ENCODE results near the gene DEPDC7. TPM values are rescaled to one million over a fixed set of nuclear protein-coding genes. Genes with fewer than 3 reads are reported as not detected.

The DEPDC7 gene
- total and polyA plus RNA-seq, 2 of the 8 experiments (the other 6 are each of a cell fraction or from before 2014, with no cell fraction given), result 3.1 to 7.6 TPM

DNA sequence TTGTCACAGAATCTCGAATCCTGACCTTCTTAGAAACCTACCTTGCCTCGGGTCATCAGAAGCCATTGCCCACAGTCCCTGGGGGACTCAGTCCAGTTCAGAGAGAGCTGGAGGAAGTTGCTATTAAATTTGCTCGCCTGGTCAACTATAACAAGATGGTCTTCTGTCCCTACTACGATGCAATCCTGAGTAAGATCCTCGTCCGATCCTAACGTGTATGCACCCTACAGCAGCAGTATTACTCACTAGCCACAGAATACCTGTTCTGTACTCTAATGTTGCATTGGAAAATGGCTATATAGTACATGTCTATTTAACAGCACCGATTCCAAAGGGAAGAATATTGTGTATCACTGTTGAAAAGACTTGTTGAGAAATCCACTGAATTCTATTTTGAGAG is 56.8 kb downstream of the DEPDC7 start:
- DNase-seq (ENCODE audit: low read depth in 1 of 2, low spot score in 2 of 2) (no peak), FAIRE-seq (no peak)
- no peaks in the 10 kb centered on the region for H3K9me3 ChIP-seq (ENCODE audit: insufficient read depth in 2 of 2, low read depth in 1 of 2, low read length in 1 of 2)
- no peaks in the 10 kb centered on the region; the same call in 1 of the 2 replicates for H3K79me1 ChIP-seq (ENCODE audit: low read depth, low read length)
- WGBS, 2 experiments (ENCODE audit: extremely low coverage in 1 of 2, insufficient coverage in 1 of 2, insufficient read length in 1 of 2, insufficient replicate concordance in 2 of 2, low coverage in 1 of 2, low lambda C conversion rate in 2 of 2, missing lambda C conversion rate in 1 of 2), result 96% methylated on average over 8 of the region's 8 CpGs; no CpG with 5 or more reads in 1 of the 2 experiments
- no peak overlapping the region for H3K23ac ChIP-seq (ENCODE audit: insufficient read length)
- H2AK5ac ChIP-seq (ENCODE audit: low read depth, low read length), result no peak overlapping the region
- no peak overlapping the region for H3K4me3 ChIP-seq (ENCODE audit: extremely low read depth in 1 of 4, insufficient read depth in 2 of 4, low read depth in 3 of 4, low read length in 4 of 4)
- H4K5ac ChIP-seq (ENCODE audit: insufficient read length, low read depth, low read length), result no peak overlapping the region
- H3K27ac ChIP-seq (ENCODE audit: low read depth, low read length), result no peak overlapping the region
- no peak overlapping the region for H3K14ac ChIP-seq (ENCODE audit: insufficient read length)
- peaks cover 7 to 38% (median 34%) of the 10 kb centered on the region in 4 experiments; a peak in 7 of 8 replicates for H3K36me3 ChIP-seq (ENCODE audit: control insufficient read depth in 2 of 4, insufficient read depth in 4 of 4, low read length in 3 of 4)
- H3K4ac ChIP-seq (replicated peaks; ENCODE audit: insufficient read length, low read depth, low read length), result no peak overlapping the region
- H2BK5ac ChIP-seq (ENCODE audit: low read depth, low read length), result no peak overlapping the region
- no peak overlapping the region for H2BK15ac ChIP-seq (ENCODE audit: low read length)
- H2BK20ac ChIP-seq (ENCODE audit: low read length), result no peak overlapping the region
- H4K20me1 ChIP-seq (replicated peaks in 1 of 2; ENCODE audit: control insufficient read depth in 1 of 2, insufficient read depth in 2 of 2, low read length in 2 of 2), result no peaks in the 10 kb centered on the region
- CTCF ChIA-PET (ENCODE audit: partially characterized antibody), result interaction anchor here (0.6 to 1.6 kb wide), 3 partner anchors 11 to 194 kb away, joined by 3 to 4 read pairs (median 4); no protein-coding TSS in a partner anchor
- TF ChIP-seq RAD21 (IDR thresholded peaks at IDR 0.05 in 1 of 2, conservative IDR thresholded peaks at IDR 0.05 in 1 of 2; ENCODE audit: low read depth in 2 of 2, low read length in 2 of 2), result no peak
- no peak for TF ChIP-seq YY1 (IDR thresholded peaks at IDR 0.05; ENCODE audit: low read depth, low read length)
- TF ChIP-seq, protein P1, sequence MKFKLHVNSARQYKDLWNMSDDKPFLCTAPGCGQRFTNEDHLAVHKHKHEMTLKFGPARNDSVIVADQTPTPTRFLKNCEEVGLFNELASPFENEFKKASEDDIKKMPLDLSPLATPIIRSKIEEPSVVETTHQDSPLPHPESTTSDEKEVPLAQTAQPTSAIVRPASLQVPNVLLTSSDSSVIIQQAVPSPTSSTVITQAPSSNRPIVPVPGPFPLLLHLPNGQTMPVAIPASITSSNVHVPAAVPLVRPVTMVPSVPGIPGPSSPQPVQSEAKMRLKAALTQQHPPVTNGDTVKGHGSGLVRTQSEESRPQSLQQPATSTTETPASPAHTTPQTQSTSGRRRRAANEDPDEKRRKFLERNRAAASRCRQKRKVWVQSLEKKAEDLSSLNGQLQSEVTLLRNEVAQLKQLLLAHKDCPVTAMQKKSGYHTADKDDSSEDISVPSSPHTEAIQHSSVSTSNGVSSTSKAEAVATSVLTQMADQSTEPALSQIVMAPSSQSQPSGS (IDR thresholded peaks at IDR 0.05; ENCODE audit: low read length), result no peak
- TF ChIP-seq BACH1 (IDR thresholded peaks at IDR 0.05; ENCODE audit: low read length), result no peak
- TF ChIP-seq MAFK (IDR thresholded peaks at IDR 0.05; ENCODE audit: low read depth, low read length), result no peak
- no peak for TF ChIP-seq ASH2L (IDR thresholded peaks at IDR 0.05; ENCODE audit: low read length)
- TF ChIP-seq TCF12 (IDR thresholded peaks at IDR 0.05; ENCODE audit: low read depth, low read length), result no peak
- no peak for TF ChIP-seq TAF7 (optimal IDR thresholded peaks at IDR 0.05; ENCODE audit: borderline replicate concordance, low read depth, low read length)
- TF ChIP-seq KDM5A (IDR thresholded peaks at IDR 0.05; ENCODE audit: low read length), result no peak
- no peak for TF ChIP-seq POLR2AphosphoS5 (IDR thresholded peaks at IDR 0.05; ENCODE audit: low read depth, low read length)
- no peaks in the 10 kb centered on the region for H3K79me2 ChIP-seq (ENCODE audit: control insufficient read depth in 1 of 2, insufficient read depth in 2 of 2, low read length in 2 of 2)
- POLR2A ChIA-PET (ENCODE audit: partially characterized antibody), result interaction anchor here (0.6 kb wide), 1 partner anchor 33 kb away, joined by 3 read pairs; no protein-coding TSS in a partner anchor
- H4K8ac ChIP-seq (ENCODE audit: extremely low read depth, insufficient read depth, low read length), result no peak overlapping the region
- H3K9ac ChIP-seq (replicated peaks in 1 of 4; ENCODE audit: extremely low read depth in 1 of 4, low read depth in 3 of 4, low read length in 3 of 4), result no peak overlapping the region
- no peaks in the 10 kb centered on the region for H3K23me2 ChIP-seq (ENCODE audit: low read depth, low read length)
- no peak overlapping the region for H2BK120ac ChIP-seq (replicated peaks; ENCODE audit: low read depth, low read length)
- no peak overlapping the region for H2AFZ ChIP-seq (ENCODE audit: low read length)
- no peaks in the 10 kb centered on the region for H3K27me3 ChIP-seq (replicated peaks in 1 of 4; ENCODE audit: control insufficient read depth in 3 of 4, extremely low read depth in 1 of 4, insufficient read depth in 3 of 4, low read length in 3 of 4)
- no peak overlapping the region for H3K56ac ChIP-seq (replicated peaks; ENCODE audit: insufficient read length, low read depth, low read length)
- H3K4me1 ChIP-seq (replicated peaks in 1 of 4; ENCODE audit: control insufficient read depth in 3 of 4, insufficient read depth in 4 of 4, low read length in 3 of 4), result peaks cover 0 to 3% (median 0%) of the 10 kb centered on the region in 4 experiments; a peak in 1 of 7 replicates
- H3K4me2 ChIP-seq (ENCODE audit: insufficient read depth in 1 of 2, low read depth in 2 of 2, low read length in 2 of 2), result no peak overlapping the region
- H4K91ac ChIP-seq (replicated peaks; ENCODE audit: insufficient read length, low read length), result no peak overlapping the region
- H2BK12ac ChIP-seq (ENCODE audit: low read depth, low read length), result no peak overlapping the region
- H3K18ac ChIP-seq (ENCODE audit: extremely low read depth, low read length), result no peak overlapping the region

Measured in H1 (cell line).